ENCODE results near the gene GIT1.

GIT1 gene

GRCh38 chr17:29592850-29593551 lies 3.6 kb upstream of the GIT1 start, which contains the start of gene ANKRD13B:
Gene ANKRD13B (plus strand): TSS chr17:29593132. CDS start chr17:29593622, 490 bp downstream.
- DNase-seq = peak; percentile 59

- DNase-seq = peak; percentile 86
Observed at GRCh38 chr17:29591737-29592608, 2.5 kb upstream of the GIT1 start.

- DNase-seq = peak; percentile 46
Observed at GRCh38 chr17:29591146-29591736, 1.8 kb upstream of the GIT1 start.

- DNase-seq = peak; percentile 28
Observed at GRCh38 chr17:29590411-29591145, 1.1 kb upstream of the GIT1 start.

GRCh38 chr17:29588562-29589411 lies 661 bp downstream of the GIT1 start:
- DNase-seq = peak; percentile 57

GRCh38 chr17:29588017-29588561 lies 1.4 kb downstream of the GIT1 start:
- DNase-seq = no peak

- DNase-seq = no peak
Observed at GRCh38 chr17:29587591-29587990, 1.9 kb downstream of the GIT1 start.

- no peak for DNase-seq
Observed at GRCh38 chr17:29586676-29587469, 2.6 kb downstream of the GIT1 start.

GRCh38 chr17:29585080-29585751 lies 4.2 kb downstream of the GIT1 start:
- peak; percentile 61 for DNase-seq

- DNase-seq = no peak
Observed at GRCh38 chr17:29584452-29585079, 4.9 kb downstream of the GIT1 start.

- no peak for DNase-seq
Observed at GRCh38 chr17:29583324-29584248, 5.9 kb downstream of the GIT1 start.

- no peak for DNase-seq
Observed at GRCh38 chr17:29582772-29583171, 6.7 kb downstream of the GIT1 start.

- DNase-seq = no peak
Observed at GRCh38 chr17:29582254-29582765, 7.1 kb downstream of the GIT1 start.

GRCh38 chr17:29581583-29582253 lies 7.7 kb downstream of the GIT1 start:
- DNase-seq = no peak

- DNase-seq = peak; percentile 93
Observed at GRCh38 chr17:29579866-29580771, 9.3 kb downstream of the GIT1 start.
